ENCODE measurements around the gene PLAU.
"Not testable (repeated sequence)": the region's sequence is repeated elsewhere in the genome, so short reads cannot be mapped to it uniquely, and the experiment has no call there.

Gene PLAU

GRCh38 chr10:73876971-73877370 lies 34.0 kb upstream of the PLAU start:
- no peak for DNase-seq (ENCODE audit: low read depth)

GRCh38 chr10:73877533-73878160 lies 33.3 kb upstream of the PLAU start:
- no peak for DNase-seq (ENCODE audit: low read depth)

- DNase-seq (ENCODE audit: low read depth), result no peak
Observed at GRCh38 chr10:73878365-73878764, 32.6 kb upstream of the PLAU start.

- DNase-seq (ENCODE audit: low read depth), result peak; percentile 92
Observed at GRCh38 chr10:73879296-73880173, 31.4 kb upstream of the PLAU start.

- DNase-seq (ENCODE audit: low read depth), result no peak
Observed at GRCh38 chr10:73881221-73881919, 29.6 kb upstream of the PLAU start.

GRCh38 chr10:73884017-73884416 lies 26.9 kb upstream of the PLAU start:
- no peak for DNase-seq (ENCODE audit: low read depth)

GRCh38 chr10:73886085-73886529 lies 24.8 kb upstream of the PLAU start:
- DNase-seq (ENCODE audit: low read depth), result peak; percentile 60

GRCh38 chr10:73886661-73887293 lies 24.2 kb upstream of the PLAU start:
- DNase-seq (ENCODE audit: low read depth), result no peak

GRCh38 chr10:73887294-73888039 lies 23.5 kb upstream of the PLAU start:
- DNase-seq (ENCODE audit: low read depth), result no peak

- no peak for DNase-seq (ENCODE audit: low read depth)
Observed at GRCh38 chr10:73888514-73888913, 22.4 kb upstream of the PLAU start.

- DNase-seq (ENCODE audit: low read depth), result no peak
Observed at GRCh38 chr10:73889014-73889413, 21.9 kb upstream of the PLAU start.

GRCh38 chr10:73889416-73889815 lies 21.5 kb upstream of the PLAU start:
- DNase-seq (ENCODE audit: low read depth), result not testable (repeated sequence)

GRCh38 chr10:73890261-73890660 lies 20.7 kb upstream of the PLAU start:
- no peak for DNase-seq (ENCODE audit: low read depth)

- DNase-seq (ENCODE audit: low read depth), result not testable (repeated sequence)
Observed at GRCh38 chr10:73890830-73891229, 20.1 kb upstream of the PLAU start.

- DNase-seq (ENCODE audit: low read depth), result no peak
Observed at GRCh38 chr10:73891540-73891939, 19.4 kb upstream of the PLAU start.

GRCh38 chr10:73892310-73893030 lies 18.5 kb upstream of the PLAU start:
- DNase-seq (ENCODE audit: low read depth), result no peak

GRCh38 chr10:73893426-73893825 lies 17.5 kb upstream of the PLAU start:
- no peak for DNase-seq (ENCODE audit: low read depth)

- DNase-seq (ENCODE audit: low read depth), result no peak
Observed at GRCh38 chr10:73894245-73894971, 16.5 kb upstream of the PLAU start.

GRCh38 chr10:73895381-73895780 lies 15.6 kb upstream of the PLAU start:
- DNase-seq (ENCODE audit: low read depth), result not testable (repeated sequence)

- no peak for DNase-seq (ENCODE audit: low read depth)
Observed at GRCh38 chr10:73897693-73898092, 13.2 kb upstream of the PLAU start.

Measured in stimulated activated CD4-positive, alpha-beta T cell treated with anti-CD3 and anti-CD28 coated beads, Interleukin-2, amount 100 ng/mL, for 4 hours (primary cell).